ENCODE measurements around the gene NLRP11. TPM values are rescaled to one million over a fixed set of nuclear protein-coding genes. Genes with fewer than 3 reads are reported as not detected.

The NLRP11 gene
- total RNA-seq, 1 donor from 2014 or later, result not detected

DNA sequence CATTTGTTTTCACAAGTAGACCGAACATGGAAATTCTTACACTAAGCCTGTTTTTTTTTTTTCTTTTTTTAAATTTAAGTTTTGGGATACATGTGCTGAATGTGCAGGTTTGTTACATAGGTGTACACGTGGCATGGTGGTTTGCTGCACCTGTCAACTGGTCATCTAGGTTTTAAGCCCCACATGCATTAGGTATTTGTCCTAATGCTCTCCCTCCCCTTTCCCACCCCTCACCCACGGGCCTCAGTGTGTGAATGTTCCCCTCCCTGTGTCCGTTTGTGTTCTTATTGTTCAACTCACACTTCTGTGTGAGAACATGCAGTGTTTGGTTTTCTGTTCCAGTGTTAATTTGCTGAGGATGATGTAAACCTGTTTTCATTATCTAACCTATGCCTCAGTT, 7.1 kb upstream of the NLRP11 start:
- Histone ChIP-seq H3K36me3 (no peaks in the 10 kb centered on the region), H3K9me3 (no peaks in the 10 kb centered on the region), H3K27ac (no peak overlapping the region), H3K27me3 (no peaks in the 10 kb centered on the region), H3K4me3 (no peak overlapping the region), H3K4me1 (no peaks in the 10 kb centered on the region)
- DNase-seq (ENCODE audit: extremely low spot score in 2 of 2), result no peak
- intact Hi-C loops (cut with DNase I), result no loop called here
- TF ChIP-seq, protein P1, sequence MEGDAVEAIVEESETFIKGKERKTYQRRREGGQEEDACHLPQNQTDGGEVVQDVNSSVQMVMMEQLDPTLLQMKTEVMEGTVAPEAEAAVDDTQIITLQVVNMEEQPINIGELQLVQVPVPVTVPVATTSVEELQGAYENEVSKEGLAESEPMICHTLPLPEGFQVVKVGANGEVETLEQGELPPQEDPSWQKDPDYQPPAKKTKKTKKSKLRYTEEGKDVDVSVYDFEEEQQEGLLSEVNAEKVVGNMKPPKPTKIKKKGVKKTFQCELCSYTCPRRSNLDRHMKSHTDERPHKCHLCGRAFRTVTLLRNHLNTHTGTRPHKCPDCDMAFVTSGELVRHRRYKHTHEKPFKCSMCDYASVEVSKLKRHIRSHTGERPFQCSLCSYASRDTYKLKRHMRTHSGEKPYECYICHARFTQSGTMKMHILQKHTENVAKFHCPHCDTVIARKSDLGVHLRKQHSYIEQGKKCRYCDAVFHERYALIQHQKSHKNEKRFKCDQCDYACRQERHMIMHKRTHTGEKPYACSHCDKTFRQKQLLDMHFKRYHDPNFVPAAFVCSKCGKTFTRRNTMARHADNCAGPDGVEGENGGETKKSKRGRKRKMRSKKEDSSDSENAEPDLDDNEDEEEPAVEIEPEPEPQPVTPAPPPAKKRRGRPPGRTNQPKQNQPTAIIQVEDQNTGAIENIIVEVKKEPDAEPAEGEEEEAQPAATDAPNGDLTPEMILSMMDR (IDR thresholded peaks at IDR 0.05), result no peak
- TF ChIP-seq POLR2AphosphoS5 (IDR thresholded peaks at IDR 0.05; ENCODE audit: insufficient read depth in 1 of 2, low read depth in 1 of 2) (no peak), POLR2A (IDR thresholded peaks at IDR 0.05) (no peak)

DNA sequence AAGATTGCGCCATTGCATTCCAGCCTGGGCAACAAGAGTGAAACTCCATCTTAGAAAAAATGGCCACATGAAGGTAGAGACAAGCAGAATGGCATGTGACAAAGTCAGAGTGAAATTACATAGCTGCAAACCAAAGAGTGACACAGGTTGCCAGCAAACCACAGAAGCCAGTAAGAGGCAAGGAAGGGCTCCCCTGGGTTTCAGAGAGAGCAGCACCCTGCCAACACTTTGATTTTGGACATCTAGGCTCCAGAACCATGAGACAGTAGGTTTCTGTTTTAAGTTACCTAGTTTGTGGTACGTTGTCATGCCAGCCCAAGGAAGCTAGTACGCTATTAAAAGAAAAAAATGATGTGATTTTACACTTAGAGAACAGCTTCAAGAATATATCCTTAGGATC, 6.5 kb upstream of the NLRP11 start:
- H3K4me3 ChIP-seq, result no peak overlapping the region
- no peak for DNase-seq (ENCODE audit: extremely low spot score in 2 of 2)
- H3K36me3 ChIP-seq, result no peaks in the 10 kb centered on the region
- H3K4me1 ChIP-seq, result no peaks in the 10 kb centered on the region
- H3K27ac ChIP-seq, result no peak overlapping the region
- H3K9me3 ChIP-seq, result no peaks in the 10 kb centered on the region
- intact Hi-C loops (cut with DNase I), result no loop called here
- TF ChIP-seq POLR2AphosphoS5 (IDR thresholded peaks at IDR 0.05; ENCODE audit: insufficient read depth in 1 of 2, low read depth in 1 of 2), result no peak
- TF ChIP-seq, protein P1 (IDR thresholded peaks at IDR 0.05), result no peak
- no peak for TF ChIP-seq POLR2A (IDR thresholded peaks at IDR 0.05)
- H3K27me3 ChIP-seq, result no peaks in the 10 kb centered on the region

DNA sequence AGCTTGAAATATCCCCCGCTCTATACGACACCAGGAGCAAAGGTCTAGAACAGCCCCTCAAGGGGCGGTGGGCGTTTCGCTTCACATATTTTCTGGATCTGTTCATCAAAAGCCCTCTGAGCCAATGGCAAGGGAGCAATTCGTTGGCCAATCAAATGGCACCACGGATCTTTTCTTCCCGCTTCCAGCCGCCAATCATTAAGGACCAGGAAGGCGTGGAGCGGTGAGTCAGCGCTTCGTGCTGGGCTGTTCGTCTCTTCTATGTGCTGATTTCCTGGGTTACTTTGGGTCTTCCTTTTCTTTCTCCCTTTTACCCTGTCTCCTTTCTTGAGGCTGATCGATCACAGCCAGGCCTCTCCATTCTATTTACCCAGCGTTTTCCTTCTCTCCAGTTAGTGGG, 4.5 kb upstream of the NLRP11 start, which contains the start of gene NLRP4:
Gene NLRP4, plus strand, starts transcription at position 201 of the 400 bp plus-strand sequence. CDS start 15,541 bp downstream, outside the sequence.
- no peak for TF ChIP-seq POLR2AphosphoS5 (IDR thresholded peaks at IDR 0.05; ENCODE audit: insufficient read depth in 1 of 2, low read depth in 1 of 2)
- TF ChIP-seq POLR2A (IDR thresholded peaks at IDR 0.05), result no peak
- TF ChIP-seq, protein P1 (IDR thresholded peaks at IDR 0.05), result no peak
- H3K4me3 ChIP-seq, result no peak within 1 kb of the TSS
- DNase-seq (ENCODE audit: extremely low spot score in 2 of 2), result no peak
- H3K27ac ChIP-seq, result no peak within 1 kb of the TSS
- no peaks in the 10 kb centered on the region for H3K27me3 ChIP-seq
- intact Hi-C loops (cut with DNase I), result no loop called here
- H3K36me3 ChIP-seq, result no peaks in the 10 kb centered on the region
- H3K9me3 ChIP-seq, result no peaks in the 10 kb centered on the region
- no peaks in the 10 kb centered on the region for H3K4me1 ChIP-seq

DNA sequence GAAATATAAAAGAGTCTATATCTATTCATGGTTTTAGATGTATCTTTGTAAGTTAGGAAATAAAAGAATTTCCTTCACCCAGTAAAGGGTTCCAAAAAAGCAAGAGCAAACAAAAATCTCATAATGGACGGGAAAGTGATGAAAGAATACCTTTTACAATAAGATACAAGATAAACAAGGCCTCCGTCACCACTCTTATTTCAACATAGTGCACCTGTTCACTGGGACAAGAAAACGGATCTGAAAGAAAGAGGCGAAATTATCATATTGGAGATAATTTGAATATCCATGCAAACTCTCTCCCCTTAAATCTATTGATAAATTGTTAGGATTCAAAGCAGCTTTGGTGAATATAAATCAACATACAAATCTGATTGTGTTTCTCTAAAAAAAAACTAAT, 877 bp upstream of the NLRP11 start:
- Histone ChIP-seq H3K9me3 (no peaks in the 10 kb centered on the region), H3K4me3 (no peak overlapping the region), H3K36me3 (no peaks in the 10 kb centered on the region), H3K27me3 (no peaks in the 10 kb centered on the region), H3K27ac (no peak overlapping the region), H3K4me1 (no peaks in the 10 kb centered on the region)
- intact Hi-C loops (cut with DNase I), result no loop called here
- TF ChIP-seq, protein P1 (IDR thresholded peaks at IDR 0.05), result no peak
- TF ChIP-seq POLR2A (IDR thresholded peaks at IDR 0.05) (no peak), POLR2AphosphoS5 (IDR thresholded peaks at IDR 0.05; ENCODE audit: insufficient read depth in 1 of 2, low read depth in 1 of 2) (no peak)
- no peak for DNase-seq (ENCODE audit: extremely low spot score in 2 of 2)

DNA sequence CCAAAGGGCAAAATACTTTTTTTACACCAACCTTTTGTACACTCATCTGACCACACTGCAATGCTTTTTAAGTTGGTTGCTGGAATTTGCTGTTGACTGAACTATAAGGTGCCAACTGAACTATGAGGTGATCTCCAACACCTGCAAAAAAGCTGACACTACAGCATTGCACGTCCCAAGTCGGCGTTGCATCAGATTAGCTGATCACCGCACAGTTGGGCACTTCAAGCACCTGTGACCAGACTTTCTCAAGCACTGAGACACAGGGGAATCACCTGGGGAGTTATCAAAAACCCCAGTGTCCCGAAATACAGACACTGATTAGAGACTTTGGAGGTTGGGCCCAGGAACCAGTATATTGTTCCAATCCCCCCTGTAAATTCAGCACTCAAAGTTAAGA, 1.1 kb downstream of the NLRP11 start:
- Histone ChIP-seq H3K27ac (no peak overlapping the region), H3K4me1 (no peaks in the 10 kb centered on the region), H3K4me3 (no peak overlapping the region), H3K36me3 (no peaks in the 10 kb centered on the region), H3K27me3 (no peaks in the 10 kb centered on the region), H3K9me3 (no peaks in the 10 kb centered on the region)
- intact Hi-C loops (cut with DNase I), result no loop called here
- DNase-seq (ENCODE audit: extremely low spot score in 2 of 2), result no peak
- no peak for TF ChIP-seq POLR2A (IDR thresholded peaks at IDR 0.05)
- TF ChIP-seq POLR2AphosphoS5 (IDR thresholded peaks at IDR 0.05; ENCODE audit: insufficient read depth in 1 of 2, low read depth in 1 of 2), result no peak
- TF ChIP-seq, protein P1 (IDR thresholded peaks at IDR 0.05), result no peak
